Neural progenitor cell (in vitro differentiated cells): ENCODE measurements around the gene HSD17B4. TPM values are rescaled to one million over a fixed set of nuclear protein-coding genes. Genes with fewer than 3 reads are reported as not detected.

Experiments used
- DNase-seq: peaks from one replicate; pipeline ENCODE4 v3.0.0-alpha.2; 2016; ENCODE audit warnings: low spot score
- H2AFZ ChIP-seq: fragments of 200-600 bp; sonication (generic); replicated peaks from 2 replicates; pipeline ENCODE4 v1.6.1; 2016; ENCODE audit warnings: antibody characterized with exemption
- H3F3A ChIP-seq: fragments of 200-600 bp; sonication (generic); 2 replicates; pipeline ENCODE4 v1.6.1; 2016; ENCODE audit warnings: antibody characterized with exemption, low read depth
- H3K27ac ChIP-seq: fragments of 200-600 bp; sonication (generic); 2 replicates; pipeline ENCODE4 v1.5.1; 2016; ENCODE audit warnings: mild to moderate bottlenecking
- H3K27me3 ChIP-seq: fragments of 200-600 bp; sonication (generic); 2 replicates; pipeline ENCODE4 v1.6.1; 2016; ENCODE audit warnings: mild to moderate bottlenecking, moderate library complexity
- H3K36me3 ChIP-seq: fragments of 200-600 bp; sonication (generic); 2 replicates; pipeline ENCODE4 v1.5.1; 2016
- H3K4me1 ChIP-seq: fragments of 200-600 bp; sonication (generic); 2 replicates; pipeline ENCODE4 v1.6.1; 2016; ENCODE audit warnings: mixed run types
- H3K4me2 ChIP-seq: fragments of 200-600 bp; sonication (generic); 2 replicates; pipeline ENCODE4 v1.6.1; 2016
- H3K4me3 ChIP-seq: fragments of 200-600 bp; sonication (generic); 2 replicates; pipeline ENCODE4 v1.5.1; 2016
- H3K79me2 ChIP-seq: fragments of 200-600 bp; sonication (generic); 2 replicates; pipeline ENCODE4 v1.6.1; 2016; ENCODE audit warnings: low read depth
- H3K9ac ChIP-seq: fragments of 200-600 bp; sonication (generic); 2 replicates; pipeline ENCODE4 v1.6.1; 2016
- H3K9me3 ChIP-seq: fragments of 200-600 bp; sonication (generic); 2 replicates; pipeline ENCODE4 v1.5.1; 2016; ENCODE audit warnings: low read depth
- H4K20me1 ChIP-seq: fragments of 200-600 bp; sonication (generic); 2 replicates; pipeline ENCODE4 v1.6.1; 2016; ENCODE audit warnings: low read depth
- H3K27ac Mint-ChIP-seq: 3 replicates; pipeline ENCODE4 v1.8.0; 2021; ENCODE audit warnings: mixed read lengths
- H3K27me3 Mint-ChIP-seq: 2 replicates; pipeline ENCODE4 v1.8.0; 2022; ENCODE audit warnings: low read depth, mild to moderate bottlenecking, inconsistent platforms, moderate library complexity, mixed read lengths; ENCODE audit not compliant: insufficient read depth
- H3K36me3 Mint-ChIP-seq: 3 replicates; pipeline ENCODE4 v1.8.0; 2021; ENCODE audit warnings: mixed read lengths
- H3K4me1 Mint-ChIP-seq: 3 replicates; pipeline ENCODE4 v1.8.0; 2021; ENCODE audit warnings: mixed read lengths
- H3K4me3 Mint-ChIP-seq: 3 replicates; pipeline ENCODE4 v1.8.0; 2021; ENCODE audit warnings: mild to moderate bottlenecking, moderate library complexity, mixed read lengths
- H3K9me3 Mint-ChIP-seq: 3 replicates; pipeline ENCODE4 v1.8.0; 2020; ENCODE audit warnings: mixed read lengths
- CTCF ChIP-seq: fragments of 200-600 bp; sonication (generic); IDR thresholded peaks from 2 replicates; pipeline ENCODE4 v1.5.1; 2017; ENCODE audit warnings: antibody characterized with exemption, mild to moderate bottlenecking
- EZH2 ChIP-seq: fragments of 200-600 bp; sonication (generic); IDR thresholded peaks from 2 replicates; pipeline ENCODE4 v1.6.1; 2017; ENCODE audit warnings: antibody characterized with exemption, mild to moderate bottlenecking, moderate library complexity
- EZH2phosphoT487 ChIP-seq: fragments of 200-600 bp; sonication (generic); IDR thresholded peaks from 2 replicates; pipeline ENCODE4 v1.6.1; 2017; ENCODE audit warnings: antibody characterized with exemption
- total RNA-seq: library from RNA; depleted of rRNA; stranded (reverse); fragments of >200 nt; gene quantifications from 2 replicates; pipeline ENCODE4 v1.2.3, GENCODE V29; 2015; ENCODE audit warnings: low replicate concordance

HSD17B4 gene
- total RNA-seq, 1 donor from 2014 or later = 306 TPM

- Mint-ChIP-seq H3K4me1 (no peaks in the 10 kb centered on the region), H3K4me3 (no peak overlapping the region), H3K27me3 (peaks cover 2% of the 10 kb centered on the region), H3K9me3 (peaks cover 2% of the 10 kb centered on the region), H3K27ac (no peak overlapping the region), H3K36me3 (no peaks in the 10 kb centered on the region)
- no peak overlapping the region for H2AFZ ChIP-seq
- H3K9ac ChIP-seq = no peak overlapping the region
- peaks cover 13% of the 10 kb centered on the region for H3K4me1 ChIP-seq
- peak overlapping the region; percentile 27 for H3K4me2 ChIP-seq
- H3K27me3 ChIP-seq = no peaks in the 10 kb centered on the region
- peaks cover 8% of the 10 kb centered on the region for H3F3A ChIP-seq
- H3K9me3 ChIP-seq = no peaks in the 10 kb centered on the region
- DNase-seq = peak; percentile 27
- H3K36me3 ChIP-seq = no peaks in the 10 kb centered on the region
- no peak overlapping the region for H3K27ac ChIP-seq
- TF ChIP-seq CTCF = no peak
- TF ChIP-seq EZH2phosphoT487 = no peak
- TF ChIP-seq EZH2 = no peak
- H3K79me2 ChIP-seq = no peaks in the 10 kb centered on the region
- no peaks in the 10 kb centered on the region for H4K20me1 ChIP-seq
- no peak overlapping the region for H3K4me3 ChIP-seq
Observed at GRCh38 chr5:119417891-119418605, 34.2 kb upstream of the HSD17B4 start.

GRCh38 chr5:119418606-119419100 is 33.6 kb upstream of the HSD17B4 start:
- no peaks in the 10 kb centered on the region for H3K36me3 Mint-ChIP-seq
- H3K4me1 Mint-ChIP-seq = no peaks in the 10 kb centered on the region
- TF ChIP-seq CTCF (no peak), EZH2 (no peak)
- no peaks in the 10 kb centered on the region for H4K20me1 ChIP-seq
- peaks cover 8% of the 10 kb centered on the region for H3F3A ChIP-seq
- H3K4me2 ChIP-seq = no peak overlapping the region
- H3K4me1 ChIP-seq = peaks cover 13% of the 10 kb centered on the region
- H3K79me2 ChIP-seq = no peaks in the 10 kb centered on the region
- H3K9ac ChIP-seq = no peak overlapping the region
- DNase-seq = no peak
- H3K27ac Mint-ChIP-seq = no peak overlapping the region
- H3K36me3 ChIP-seq = no peaks in the 10 kb centered on the region
- no peak overlapping the region for H2AFZ ChIP-seq
- no peaks in the 10 kb centered on the region for H3K9me3 ChIP-seq
- peaks cover 2% of the 10 kb centered on the region for H3K9me3 Mint-ChIP-seq
- no peak overlapping the region for H3K4me3 ChIP-seq
- no peak overlapping the region for H3K4me3 Mint-ChIP-seq
- peaks cover 2% of the 10 kb centered on the region for H3K27me3 Mint-ChIP-seq
- H3K27me3 ChIP-seq = no peaks in the 10 kb centered on the region
- no peak overlapping the region for H3K27ac ChIP-seq

GRCh38 chr5:119420169-119420568 is 32.1 kb upstream of the HSD17B4 start:
- no peak overlapping the region for H3K4me2 ChIP-seq
- DNase-seq = no peak
- Mint-ChIP-seq H3K4me1 (no peaks in the 10 kb centered on the region), H3K9me3 (peaks cover 2% of the 10 kb centered on the region), H3K27me3 (peaks cover 2% of the 10 kb centered on the region), H3K27ac (no peak overlapping the region), H3K4me3 (no peak overlapping the region), H3K36me3 (no peaks in the 10 kb centered on the region)
- peaks cover 13% of the 10 kb centered on the region for H3K4me1 ChIP-seq
- H3K9me3 ChIP-seq = no peaks in the 10 kb centered on the region
- H3F3A ChIP-seq = peaks cover 8% of the 10 kb centered on the region
- no peak overlapping the region for H2AFZ ChIP-seq
- no peak overlapping the region for H3K4me3 ChIP-seq
- H4K20me1 ChIP-seq = no peaks in the 10 kb centered on the region
- H3K9ac ChIP-seq = no peak overlapping the region
- H3K79me2 ChIP-seq = no peaks in the 10 kb centered on the region
- TF ChIP-seq EZH2 (no peak), EZH2phosphoT487 (no peak)
- no peaks in the 10 kb centered on the region for H3K27me3 ChIP-seq
- H3K27ac ChIP-seq = no peak overlapping the region
- H3K36me3 ChIP-seq = no peaks in the 10 kb centered on the region

- no peak for DNase-seq
- H3K4me1 Mint-ChIP-seq = no peaks in the 10 kb centered on the region
- Histone ChIP-seq H3K4me1 (no peaks in the 10 kb centered on the region), H3K36me3 (no peaks in the 10 kb centered on the region), H3K9ac (no peak overlapping the region), H4K20me1 (no peaks in the 10 kb centered on the region), H3K9me3 (no peaks in the 10 kb centered on the region), H3K4me2 (no peak overlapping the region), H3K4me3 (no peak overlapping the region), H3K27ac (no peak overlapping the region), H3F3A (no peaks in the 10 kb centered on the region), H2AFZ (no peak overlapping the region), H3K79me2 (no peaks in the 10 kb centered on the region), H3K27me3 (no peaks in the 10 kb centered on the region)
- H3K9me3 Mint-ChIP-seq = no peaks in the 10 kb centered on the region
- no peak overlapping the region for H3K4me3 Mint-ChIP-seq
- TF ChIP-seq EZH2phosphoT487 (no peak), CTCF (no peak), EZH2 (no peak)
- H3K27me3 Mint-ChIP-seq = peaks cover 1% of the 10 kb centered on the region
- no peak overlapping the region for H3K27ac Mint-ChIP-seq
- no peaks in the 10 kb centered on the region for H3K36me3 Mint-ChIP-seq
Observed at GRCh38 chr5:119426057-119426456, 26.2 kb upstream of the HSD17B4 start.
